ENCODE results near the gene OR1D5. TPM values are rescaled to one million over a fixed set of nuclear protein-coding genes. Genes with fewer than 3 reads are reported as not detected.

The OR1D5 gene
- total and polyA plus RNA-seq, 4 donors = not detected

DNA sequence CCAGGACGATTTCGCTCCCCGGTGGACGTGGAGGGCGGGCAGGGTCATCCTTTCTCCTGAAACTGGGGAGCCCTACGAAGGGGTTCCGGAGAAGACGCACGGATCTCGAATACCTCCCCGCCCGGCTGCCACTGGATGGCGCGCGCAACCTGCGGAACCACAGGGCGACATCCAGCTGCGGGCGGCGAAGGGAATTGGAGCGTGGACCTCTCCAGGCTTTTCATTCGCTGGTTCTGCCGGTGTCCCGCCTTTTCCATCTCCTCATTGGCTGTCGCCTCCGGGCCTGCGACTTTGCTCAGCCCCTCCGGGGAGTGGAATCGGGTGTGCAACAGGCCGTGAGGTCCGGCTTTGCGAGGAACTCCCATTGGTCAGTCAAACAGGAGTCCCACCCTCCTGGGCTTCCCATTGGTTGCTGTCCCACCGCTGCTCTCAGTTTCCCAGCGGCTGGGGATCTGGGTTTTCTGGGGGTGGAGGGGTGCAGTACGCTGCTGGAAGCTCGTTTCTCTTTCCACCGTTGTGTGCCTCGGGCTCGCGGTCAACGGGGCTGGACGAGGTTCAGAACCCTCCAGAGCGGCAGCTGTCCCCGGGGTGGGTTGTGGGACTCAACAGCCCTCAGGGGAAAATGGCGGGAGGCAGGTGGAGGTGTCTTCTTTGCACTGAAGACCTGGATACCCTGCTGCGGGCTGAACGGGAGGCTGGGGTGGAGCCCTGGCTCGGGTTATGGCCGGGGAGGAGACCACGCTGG is 14.5 kb downstream of the OR1D5 start (continued):
- TF ChIP-seq TAF1 (conservative IDR thresholded peaks at IDR 0.05) (no peak), HNF4A (conservative IDR thresholded peaks at IDR 0.05) (peak in 1 of 2 donors; percentile 25)
- TF ChIP-seq, protein P1, sequence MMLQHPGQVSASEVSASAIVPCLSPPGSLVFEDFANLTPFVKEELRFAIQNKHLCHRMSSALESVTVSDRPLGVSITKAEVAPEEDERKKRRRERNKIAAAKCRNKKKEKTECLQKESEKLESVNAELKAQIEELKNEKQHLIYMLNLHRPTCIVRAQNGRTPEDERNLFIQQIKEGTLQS (IDR thresholded peaks at IDR 0.05) = no peak
- TF ChIP-seq, protein P2, sequence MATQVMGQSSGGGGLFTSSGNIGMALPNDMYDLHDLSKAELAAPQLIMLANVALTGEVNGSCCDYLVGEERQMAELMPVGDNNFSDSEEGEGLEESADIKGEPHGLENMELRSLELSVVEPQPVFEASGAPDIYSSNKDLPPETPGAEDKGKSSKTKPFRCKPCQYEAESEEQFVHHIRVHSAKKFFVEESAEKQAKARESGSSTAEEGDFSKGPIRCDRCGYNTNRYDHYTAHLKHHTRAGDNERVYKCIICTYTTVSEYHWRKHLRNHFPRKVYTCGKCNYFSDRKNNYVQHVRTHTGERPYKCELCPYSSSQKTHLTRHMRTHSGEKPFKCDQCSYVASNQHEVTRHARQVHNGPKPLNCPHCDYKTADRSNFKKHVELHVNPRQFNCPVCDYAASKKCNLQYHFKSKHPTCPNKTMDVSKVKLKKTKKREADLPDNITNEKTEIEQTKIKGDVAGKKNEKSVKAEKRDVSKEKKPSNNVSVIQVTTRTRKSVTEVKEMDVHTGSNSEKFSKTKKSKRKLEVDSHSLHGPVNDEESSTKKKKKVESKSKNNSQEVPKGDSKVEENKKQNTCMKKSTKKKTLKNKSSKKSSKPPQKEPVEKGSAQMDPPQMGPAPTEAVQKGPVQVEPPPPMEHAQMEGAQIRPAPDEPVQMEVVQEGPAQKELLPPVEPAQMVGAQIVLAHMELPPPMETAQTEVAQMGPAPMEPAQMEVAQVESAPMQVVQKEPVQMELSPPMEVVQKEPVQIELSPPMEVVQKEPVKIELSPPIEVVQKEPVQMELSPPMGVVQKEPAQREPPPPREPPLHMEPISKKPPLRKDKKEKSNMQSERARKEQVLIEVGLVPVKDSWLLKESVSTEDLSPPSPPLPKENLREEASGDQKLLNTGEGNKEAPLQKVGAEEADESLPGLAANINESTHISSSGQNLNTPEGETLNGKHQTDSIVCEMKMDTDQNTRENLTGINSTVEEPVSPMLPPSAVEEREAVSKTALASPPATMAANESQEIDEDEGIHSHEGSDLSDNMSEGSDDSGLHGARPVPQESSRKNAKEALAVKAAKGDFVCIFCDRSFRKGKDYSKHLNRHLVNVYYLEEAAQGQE (IDR thresholded peaks at IDR 0.05) = no peak

DNA sequence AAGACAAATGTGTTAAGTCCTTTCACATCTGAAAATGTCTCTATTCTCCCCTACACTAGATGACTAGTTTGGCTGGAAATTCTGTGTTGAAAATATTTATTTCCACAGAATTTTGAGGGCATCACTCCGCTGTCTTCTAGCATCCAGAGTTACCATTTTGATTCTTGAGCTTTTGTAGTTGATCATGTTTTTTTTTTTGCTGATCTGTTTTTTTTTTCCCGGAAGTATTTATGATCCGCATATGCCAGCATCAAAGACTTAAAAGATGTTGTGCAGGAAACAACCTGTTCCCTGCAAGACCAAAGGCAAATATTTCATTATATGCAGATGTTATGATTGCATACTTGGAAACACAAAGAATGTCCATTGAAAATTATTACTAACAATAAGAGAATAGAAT is 16.7 kb downstream of the OR1D5 start:
- DNase-seq (ENCODE audit: low spot score) = no peak
- H3K27ac ChIP-seq (ENCODE audit: low read depth in 1 of 2, low read length in 2 of 2) = no peak overlapping the region
- no peak overlapping the region for H3K9ac ChIP-seq (ENCODE audit: low read depth in 1 of 2, low read length in 2 of 2)
- peaks cover 0 to 9% (median 5%) of the 10 kb centered on the region in 4 donors for H3K9me3 ChIP-seq (ENCODE audit: control insufficient read depth in 4 of 4, low read length in 3 of 4)
- no peak overlapping the region for H3K4me3 ChIP-seq (ENCODE audit: low read depth in 1 of 3, low read length in 3 of 3)
- peaks cover 0 to 11% (median 7%) of the 10 kb centered on the region in 4 donors for H3K4me1 ChIP-seq (ENCODE audit: control insufficient read depth in 4 of 4, insufficient read depth in 4 of 4, low read length in 3 of 4)
- peaks cover 0 to 2% (median 0%) of the 10 kb centered on the region in 4 donors for H3K27me3 ChIP-seq (ENCODE audit: control insufficient read depth in 4 of 4, insufficient read depth in 4 of 4, low read length in 3 of 4)
- TF ChIP-seq GABPA (IDR thresholded peaks at IDR 0.05 in 1 of 2, conservative IDR thresholded peaks at IDR 0.05 in 1 of 2) = no peak
- TF ChIP-seq, protein P3, sequence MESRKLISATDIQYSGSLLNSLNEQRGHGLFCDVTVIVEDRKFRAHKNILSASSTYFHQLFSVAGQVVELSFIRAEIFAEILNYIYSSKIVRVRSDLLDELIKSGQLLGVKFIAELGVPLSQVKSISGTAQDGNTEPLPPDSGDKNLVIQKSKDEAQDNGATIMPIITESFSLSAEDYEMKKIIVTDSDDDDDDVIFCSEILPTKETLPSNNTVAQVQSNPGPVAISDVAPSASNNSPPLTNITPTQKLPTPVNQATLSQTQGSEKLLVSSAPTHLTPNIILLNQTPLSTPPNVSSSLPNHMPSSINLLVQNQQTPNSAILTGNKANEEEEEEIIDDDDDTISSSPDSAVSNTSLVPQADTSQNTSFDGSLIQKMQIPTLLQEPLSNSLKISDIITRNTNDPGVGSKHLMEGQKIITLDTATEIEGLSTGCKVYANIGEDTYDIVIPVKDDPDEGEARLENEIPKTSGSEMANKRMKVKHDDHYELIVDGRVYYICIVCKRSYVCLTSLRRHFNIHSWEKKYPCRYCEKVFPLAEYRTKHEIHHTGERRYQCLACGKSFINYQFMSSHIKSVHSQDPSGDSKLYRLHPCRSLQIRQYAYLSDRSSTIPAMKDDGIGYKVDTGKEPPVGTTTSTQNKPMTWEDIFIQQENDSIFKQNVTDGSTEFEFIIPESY (IDR thresholded peaks at IDR 0.05) = no peak
- no peak for TF ChIP-seq JUND (IDR thresholded peaks at IDR 0.05)
- no peak for TF ChIP-seq FOXA2 (IDR thresholded peaks at IDR 0.05)
- no peak for TF ChIP-seq SP1 (IDR thresholded peaks at IDR 0.05)
- TF ChIP-seq EGR1 (IDR thresholded peaks at IDR 0.05; ENCODE audit: low read depth in 2 of 2) = no peak
- TF ChIP-seq FOXA1 (IDR thresholded peaks at IDR 0.05) = no peak
- TF ChIP-seq TAF1 (conservative IDR thresholded peaks at IDR 0.05) = no peak
- TF ChIP-seq YY1 (IDR thresholded peaks at IDR 0.05) = no peak
- TF ChIP-seq RAD21 (IDR thresholded peaks at IDR 0.05) = no peak
- TF ChIP-seq, protein P1 (IDR thresholded peaks at IDR 0.05) = no peak
- TF ChIP-seq, protein P4, sequence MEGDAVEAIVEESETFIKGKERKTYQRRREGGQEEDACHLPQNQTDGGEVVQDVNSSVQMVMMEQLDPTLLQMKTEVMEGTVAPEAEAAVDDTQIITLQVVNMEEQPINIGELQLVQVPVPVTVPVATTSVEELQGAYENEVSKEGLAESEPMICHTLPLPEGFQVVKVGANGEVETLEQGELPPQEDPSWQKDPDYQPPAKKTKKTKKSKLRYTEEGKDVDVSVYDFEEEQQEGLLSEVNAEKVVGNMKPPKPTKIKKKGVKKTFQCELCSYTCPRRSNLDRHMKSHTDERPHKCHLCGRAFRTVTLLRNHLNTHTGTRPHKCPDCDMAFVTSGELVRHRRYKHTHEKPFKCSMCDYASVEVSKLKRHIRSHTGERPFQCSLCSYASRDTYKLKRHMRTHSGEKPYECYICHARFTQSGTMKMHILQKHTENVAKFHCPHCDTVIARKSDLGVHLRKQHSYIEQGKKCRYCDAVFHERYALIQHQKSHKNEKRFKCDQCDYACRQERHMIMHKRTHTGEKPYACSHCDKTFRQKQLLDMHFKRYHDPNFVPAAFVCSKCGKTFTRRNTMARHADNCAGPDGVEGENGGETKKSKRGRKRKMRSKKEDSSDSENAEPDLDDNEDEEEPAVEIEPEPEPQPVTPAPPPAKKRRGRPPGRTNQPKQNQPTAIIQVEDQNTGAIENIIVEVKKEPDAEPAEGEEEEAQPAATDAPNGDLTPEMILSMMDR (IDR thresholded peaks at IDR 0.05; ENCODE audit: low read depth, low read length, missing input control) = no peak
- TF ChIP-seq RXRA (IDR thresholded peaks at IDR 0.05) = no peak
- no peak for TF ChIP-seq HNF4G (IDR thresholded peaks at IDR 0.05)
- TF ChIP-seq, protein P2 (IDR thresholded peaks at IDR 0.05) = no peak
- no peak for TF ChIP-seq NR2F2 (IDR thresholded peaks at IDR 0.05)
- no peak for TF ChIP-seq HNF4A (conservative IDR thresholded peaks at IDR 0.05)
- 78% methylated on average over 3 of the region's 3 CpGs for WGBS
- H3K36me3 ChIP-seq (ENCODE audit: control insufficient read depth in 4 of 4, insufficient read depth in 3 of 4, low read depth in 1 of 4, low read length in 3 of 4) = no peaks in the 10 kb centered on the region

Data from liver (tissue), 9 donors.